Lower lobe of right lung (tissue), 2 donors: ENCODE measurements around the gene ESRRA. TPM values are rescaled to one million over a fixed set of nuclear protein-coding genes. Genes with fewer than 3 reads are reported as not detected.
A peak's percentile ranks its signal among the peaks of the same experiment; 100 is the strongest.

ENCODE experiments used
- ATAC-seq, 2 donors: fragments of 200-7000 bp; cut with Tn5 transposase; one replicate each; pipeline ENCODE4 v1.9.1; 2020 to 2022; ENCODE audit warnings: mild to moderate bottlenecking in 2 of 2, moderate library complexity in 2 of 2
- DNase-seq: peaks from one replicate; pipeline ENCODE4 v3.0.0-alpha.2; 2020
- H3K27ac ChIP-seq: fragments of 200-600 bp; one replicate; pipeline ENCODE4 v1.8.0; 2022
- H3K27me3 ChIP-seq: fragments of 200-600 bp; one replicate; pipeline ENCODE4 v1.8.0; 2022; ENCODE audit warnings: low read depth
- H3K36me3 ChIP-seq: fragments of 200-600 bp; one replicate; pipeline ENCODE4 v1.8.0; 2022; ENCODE audit warnings: mild to moderate bottlenecking
- H3K4me1 ChIP-seq: fragments of 200-600 bp; one replicate; pipeline ENCODE4 v1.8.0; 2022
- H3K4me3 ChIP-seq: fragments of 200-600 bp; one replicate; pipeline ENCODE4 v1.8.0; 2022; ENCODE audit warnings: mild to moderate bottlenecking
- H3K9me3 ChIP-seq: fragments of 200-600 bp; one replicate; pipeline ENCODE4 v1.8.0; 2022
- CTCF ChIP-seq: fragments of 200-600 bp; IDR thresholded peaks from one replicate; pipeline ENCODE4 v1.8.0; 2022; ENCODE audit warnings: antibody characterized with exemption, mild to moderate bottlenecking
- intact Hi-C: fragments of 100-400 bp; cut with DNase I; formaldehyde crosslinking; loops from one replicate; pipeline ENCODE4 v1.11.0; 2022
- total RNA-seq: library from RNA; stranded (reverse); fragmentation: NEBNext Ultra II Directional; extraction: Animal tissue kit (Norgen Biotek cat#: 25700); gene quantifications from one replicate; pipeline ENCODE4 v1.2.1, GENCODE V29; 2021
- donor health status: DM: no; HTN: yes; CAD: no; lungs with severe emphysema.

ESRRA gene
- total RNA-seq, 1 donor from 2014 or later = 47.9 TPM

GRCh38 chr11:64349025-64349387, 43.7 kb downstream of the ESRRA start:
- no peaks in the 10 kb centered on the region for H3K9me3 ChIP-seq
- ATAC-seq (no peak), DNase-seq (no peak)
- H3K4me3 ChIP-seq = no peak overlapping the region
- intact Hi-C loops = no loop called here
- no peaks in the 10 kb centered on the region for H3K27me3 ChIP-seq
- no peaks in the 10 kb centered on the region for H3K4me1 ChIP-seq
- no peak overlapping the region for H3K27ac ChIP-seq
- TF ChIP-seq CTCF = no peak
- H3K36me3 ChIP-seq = peaks cover 11% of the 10 kb centered on the region

- Histone ChIP-seq H3K27me3 (no peaks in the 10 kb centered on the region), H3K9me3 (no peaks in the 10 kb centered on the region), H3K4me3 (no peak overlapping the region), H3K36me3 (peaks cover 7% of the 10 kb centered on the region), H3K27ac (no peak overlapping the region), H3K4me1 (no peaks in the 10 kb centered on the region)
- intact Hi-C loops = no loop called here
- ATAC-seq (no peak), DNase-seq (no peak)
- TF ChIP-seq CTCF = no peak
Measured at GRCh38 chr11:64349404-64349803, 44.1 kb downstream of the ESRRA start.

DNA sequence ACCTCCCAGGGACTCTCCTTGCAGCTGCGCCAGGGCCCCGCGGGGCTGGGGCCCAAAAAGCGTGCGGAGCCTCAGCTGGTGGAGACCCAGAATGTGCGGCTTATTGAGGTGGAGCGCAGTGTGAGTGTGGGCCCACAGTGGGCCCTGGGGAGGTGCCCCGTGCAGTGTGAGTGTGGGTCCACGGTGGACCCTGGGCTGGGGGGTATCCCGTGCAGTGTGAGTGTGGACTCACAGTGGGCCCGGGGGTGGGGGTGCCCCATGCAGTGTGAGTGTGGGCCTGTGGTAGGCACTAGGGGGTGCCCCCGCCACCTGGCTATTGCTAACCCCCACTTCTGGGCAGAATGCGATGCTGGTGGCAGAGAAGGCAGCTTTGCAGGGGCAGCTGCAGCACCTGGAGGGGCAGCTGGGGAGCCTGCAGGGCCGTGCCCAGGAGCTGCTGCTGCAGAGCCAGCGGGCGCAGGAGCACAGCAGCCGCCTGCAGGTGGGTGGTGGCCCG, 45.9 kb downstream of the ESRRA start:
- ATAC-seq (peak in 1 of 2 donors; percentile 8), DNase-seq (no peak)
- no peak overlapping the region for H3K27ac ChIP-seq
- H3K36me3 ChIP-seq = peaks cover 4% of the 10 kb centered on the region
- no peaks in the 10 kb centered on the region for H3K27me3 ChIP-seq
- no peaks in the 10 kb centered on the region for H3K9me3 ChIP-seq
- H3K4me3 ChIP-seq = no peak overlapping the region
- intact Hi-C loops = no loop called here
- H3K4me1 ChIP-seq = peaks cover 12% of the 10 kb centered on the region
- no peak for TF ChIP-seq CTCF

DNA sequence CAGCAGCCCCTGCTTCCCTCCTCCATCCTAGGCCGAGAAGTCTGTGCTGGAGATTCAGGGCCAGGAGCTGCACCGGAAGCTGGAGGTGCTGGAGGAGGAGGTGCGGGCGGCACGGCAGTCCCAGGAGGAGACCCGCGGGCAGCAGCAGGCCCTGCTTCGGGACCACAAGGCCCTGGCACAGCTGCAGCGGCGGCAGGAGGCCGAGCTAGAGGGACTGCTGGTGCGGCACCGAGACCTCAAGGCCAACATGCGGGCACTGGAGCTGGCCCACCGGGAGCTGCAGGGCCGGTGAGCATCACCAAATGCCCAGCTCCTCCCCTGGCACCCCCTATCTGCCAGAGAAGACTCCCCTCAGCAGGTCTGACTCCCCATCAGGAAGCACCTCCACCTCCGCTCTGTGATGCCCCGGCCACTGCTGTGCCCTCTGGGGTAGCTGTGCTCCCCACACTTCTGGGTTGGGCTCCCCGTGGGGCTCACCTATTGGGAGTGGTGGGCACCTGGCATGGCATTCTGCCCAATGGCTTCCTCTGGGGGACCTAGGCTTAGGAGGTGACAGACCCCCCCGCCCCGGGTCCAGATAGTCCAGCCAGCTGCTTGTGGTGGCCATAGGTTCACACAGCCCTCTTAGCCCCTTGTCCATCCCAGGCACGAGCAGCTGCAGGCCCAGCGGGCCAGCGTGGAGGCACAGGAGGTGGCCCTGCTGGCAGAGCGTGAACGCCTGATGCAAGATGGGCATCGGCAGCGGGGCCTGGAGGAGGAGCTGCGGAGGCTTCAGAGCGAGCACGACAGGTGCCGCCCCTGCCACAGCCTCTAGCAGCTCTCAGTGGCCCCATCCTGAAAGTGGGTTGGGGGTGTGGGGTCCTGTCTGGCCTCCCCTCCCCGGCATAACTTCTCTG, 47.0 kb downstream of the ESRRA start:
- Histone ChIP-seq H3K27me3 (no peaks in the 10 kb centered on the region), H3K27ac (no peak overlapping the region), H3K4me3 (no peak overlapping the region), H3K4me1 (peaks cover 12% of the 10 kb centered on the region), H3K9me3 (no peaks in the 10 kb centered on the region), H3K36me3 (peaks cover 4% of the 10 kb centered on the region)
- intact Hi-C loops = no loop called here
- no peak for DNase-seq
- TF ChIP-seq CTCF = no peak
- no peak for ATAC-seq

DNA sequence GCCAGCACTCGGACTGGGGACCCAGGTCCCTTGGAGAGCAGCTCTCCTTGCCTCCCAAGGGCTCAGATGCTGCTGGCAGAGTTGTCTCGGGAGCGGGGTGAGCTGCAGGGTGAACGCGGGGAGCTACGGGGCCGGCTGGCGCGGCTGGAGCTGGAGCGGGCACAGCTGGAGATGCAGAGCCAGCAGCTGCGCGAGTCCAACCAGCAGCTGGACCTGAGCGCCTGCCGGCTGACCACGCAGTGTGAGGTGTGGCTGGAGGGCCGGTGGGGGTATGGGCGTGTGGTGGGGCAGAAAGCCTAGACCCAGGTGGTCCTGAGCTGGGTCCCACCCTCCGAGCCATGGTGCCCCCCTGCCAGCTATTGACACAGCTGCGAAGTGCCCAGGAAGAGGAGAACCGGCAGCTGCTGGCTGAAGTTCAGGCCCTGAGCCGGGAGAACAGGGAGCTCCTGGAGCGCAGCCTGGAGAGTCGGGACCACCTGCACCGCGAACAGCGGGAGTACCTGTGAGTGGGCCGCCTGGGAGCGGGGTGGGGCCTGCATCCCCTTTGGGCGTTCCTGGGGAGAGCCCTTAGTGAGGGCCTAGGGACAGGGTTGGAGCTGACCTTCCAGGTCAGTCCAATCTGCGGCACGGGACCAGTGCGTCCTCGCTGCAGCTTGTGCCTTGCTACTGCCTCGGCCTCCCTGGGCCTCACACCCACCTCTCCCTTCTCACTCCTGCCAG, 47.8 kb downstream of the ESRRA start:
- ATAC-seq (no peak), DNase-seq (peak; percentile 46)
- no peaks in the 10 kb centered on the region for H3K27me3 ChIP-seq
- H3K4me3 ChIP-seq = no peak overlapping the region
- intact Hi-C loops = no loop called here
- peaks cover 19% of the 10 kb centered on the region for H3K4me1 ChIP-seq
- no peaks in the 10 kb centered on the region for H3K9me3 ChIP-seq
- H3K27ac ChIP-seq = no peak overlapping the region
- no peak for TF ChIP-seq CTCF
- peaks cover 4% of the 10 kb centered on the region for H3K36me3 ChIP-seq
